ENCODE measurements around the gene SETD2.

Gene SETD2

DNA sequence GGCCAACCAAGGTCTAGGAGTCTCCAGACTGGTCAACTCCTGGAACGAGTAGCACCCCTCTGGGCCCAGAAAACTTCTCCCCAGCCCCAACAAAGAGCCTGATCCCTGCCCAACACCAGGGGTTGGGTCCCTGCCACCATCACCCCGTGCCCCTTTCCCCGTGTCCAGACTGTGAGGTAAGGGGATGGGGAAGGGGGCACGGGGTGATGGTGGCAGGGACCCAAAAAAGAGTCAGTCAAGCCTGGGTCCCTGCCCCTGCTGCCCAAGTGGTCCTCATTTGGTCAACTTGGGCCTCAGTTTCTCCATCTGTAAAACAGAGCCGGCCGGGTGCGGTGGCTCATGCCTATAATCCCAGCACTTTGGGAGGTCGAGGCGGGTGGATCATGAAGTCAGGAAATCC lies 185.5 kb downstream of the SETD2 start:
- no peak for DNase-seq

- no peak for DNase-seq
Observed at GRCh38 chr3:46977811-46978195, 186.1 kb downstream of the SETD2 start.

DNA sequence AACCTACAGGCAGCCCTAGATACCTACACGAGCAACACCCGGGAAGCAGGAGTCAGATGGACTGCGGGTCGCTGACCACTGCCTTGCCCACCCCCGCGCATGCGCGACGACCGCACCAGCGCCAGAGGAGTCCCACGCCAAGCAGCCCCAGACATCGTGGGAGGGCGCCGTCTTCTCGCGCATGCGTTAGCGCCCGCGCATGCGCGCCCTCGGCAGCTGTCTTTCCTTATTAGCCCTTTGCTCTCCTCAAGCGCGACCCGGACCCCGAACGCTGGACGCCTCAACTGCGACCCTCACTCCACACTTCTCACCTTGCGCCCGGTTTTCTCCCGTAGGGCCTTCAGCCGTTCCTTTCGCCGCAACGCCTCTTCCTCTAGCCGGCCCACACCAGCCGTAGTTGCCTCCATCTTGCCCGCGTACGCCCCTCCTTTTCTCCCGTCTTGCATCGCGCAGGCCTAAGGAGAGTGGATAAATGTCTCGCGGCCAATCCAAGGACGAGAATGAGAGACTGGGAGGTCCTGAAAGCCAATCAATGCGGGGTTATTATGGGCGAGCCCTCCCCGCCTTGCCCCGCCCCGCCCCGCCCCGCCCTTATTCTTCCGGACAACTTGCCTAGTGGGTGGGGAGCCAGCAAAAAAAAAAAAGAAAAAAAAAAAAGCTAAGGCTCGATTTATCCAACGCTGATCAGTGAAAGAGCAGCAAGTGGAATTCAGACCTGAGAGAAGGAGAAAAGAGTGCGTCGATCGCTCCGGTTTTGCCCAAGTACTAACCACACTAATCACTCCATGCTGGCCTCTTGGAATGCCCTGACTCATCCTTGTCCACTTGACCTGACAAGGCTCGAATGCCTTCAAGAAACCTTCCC lies 187.4 kb downstream of the SETD2 start, which contains the start of gene CCDC12:
Gene CCDC12 (minus strand): TSS at position 420 of the 865 bp plus-strand sequence. CDS start 13 bp downstream, at position 407.
- peak; percentile 99 for DNase-seq

DNA sequence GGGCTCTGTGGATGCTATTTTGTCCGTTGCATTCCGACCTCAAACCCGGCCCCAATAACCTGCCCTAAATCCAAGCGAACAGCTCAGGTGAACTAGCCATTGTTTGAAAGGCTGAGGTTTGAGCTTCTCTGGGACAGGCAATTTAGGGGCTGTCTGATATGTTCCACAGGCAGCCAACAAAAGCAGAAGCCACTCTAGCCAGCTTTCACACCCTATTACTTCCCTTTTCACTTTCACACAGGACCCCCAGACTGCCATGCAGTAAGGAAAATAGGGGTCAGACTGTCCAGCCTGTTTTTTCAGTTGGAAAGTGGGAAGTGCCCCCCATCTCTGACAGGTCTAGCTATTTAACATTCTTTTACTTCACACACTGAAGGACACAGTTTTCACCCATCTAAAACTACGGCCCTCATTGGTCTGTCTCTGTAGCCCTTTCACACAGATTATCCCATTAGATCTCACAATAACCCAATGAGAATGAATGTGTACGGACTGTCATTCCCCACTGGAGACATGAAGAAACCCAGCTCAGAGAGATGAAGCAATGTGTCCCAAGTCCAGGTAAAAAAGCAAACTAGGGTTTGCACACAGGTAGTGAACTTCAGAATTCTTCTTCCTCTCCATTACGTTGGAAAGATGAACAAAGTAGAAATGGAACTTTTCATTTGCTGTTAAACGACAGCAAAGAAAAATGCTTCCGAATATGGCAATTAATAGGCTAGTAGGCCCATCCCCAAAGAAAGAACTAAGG lies 189.3 kb downstream of the SETD2 start:
- no peak for DNase-seq

GRCh38 chr3:46972396-46972795 lies 191.5 kb downstream of the SETD2 start:
- no peak for DNase-seq

- no peak for DNase-seq
Observed at GRCh38 chr3:46971742-46972141, 192.2 kb downstream of the SETD2 start.

- no peak for DNase-seq
Observed at GRCh38 chr3:46971151-46971550, 192.8 kb downstream of the SETD2 start.

- no peak for DNase-seq
Observed at GRCh38 chr3:46970391-46971091, 193.4 kb downstream of the SETD2 start.

- no peak for DNase-seq
Observed at GRCh38 chr3:46968783-46969428, 195.0 kb downstream of the SETD2 start.

DNA sequence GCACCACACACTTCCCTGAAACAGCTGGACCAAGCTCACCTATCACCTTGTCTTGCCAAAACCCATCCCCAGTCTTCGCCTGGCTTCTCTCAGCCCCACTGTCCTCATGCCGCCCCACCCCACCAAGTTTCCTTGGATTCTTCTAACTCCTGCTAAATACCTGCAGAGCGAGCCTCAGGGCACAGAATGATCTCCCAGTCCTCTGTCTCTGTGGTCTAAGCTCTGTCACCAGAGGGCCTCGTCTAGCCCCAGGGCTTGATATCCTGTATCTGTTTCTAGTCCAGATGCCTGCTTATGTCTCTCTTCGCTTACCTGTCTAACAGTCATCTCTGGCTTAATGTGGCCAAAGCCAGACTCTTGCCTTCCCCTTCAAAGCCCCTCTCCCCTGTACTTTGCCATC lies 197.1 kb downstream of the SETD2 start:
- DNase-seq, result no peak

All from fibroblast of skin of right biceps (primary cell).